CD4-positive, alpha-beta T cell treated with Interleukin-21 for 1 hour (primary cell): Measurements from ENCODE around the gene CAMTA1.
A peak's percentile ranks its signal among the peaks of the same experiment; 100 is the strongest.

Experiments used
- DNase-seq: peaks from one replicate; pipeline ENCODE4 v3.0.0-alpha.2; 2020

Gene CAMTA1

DNA sequence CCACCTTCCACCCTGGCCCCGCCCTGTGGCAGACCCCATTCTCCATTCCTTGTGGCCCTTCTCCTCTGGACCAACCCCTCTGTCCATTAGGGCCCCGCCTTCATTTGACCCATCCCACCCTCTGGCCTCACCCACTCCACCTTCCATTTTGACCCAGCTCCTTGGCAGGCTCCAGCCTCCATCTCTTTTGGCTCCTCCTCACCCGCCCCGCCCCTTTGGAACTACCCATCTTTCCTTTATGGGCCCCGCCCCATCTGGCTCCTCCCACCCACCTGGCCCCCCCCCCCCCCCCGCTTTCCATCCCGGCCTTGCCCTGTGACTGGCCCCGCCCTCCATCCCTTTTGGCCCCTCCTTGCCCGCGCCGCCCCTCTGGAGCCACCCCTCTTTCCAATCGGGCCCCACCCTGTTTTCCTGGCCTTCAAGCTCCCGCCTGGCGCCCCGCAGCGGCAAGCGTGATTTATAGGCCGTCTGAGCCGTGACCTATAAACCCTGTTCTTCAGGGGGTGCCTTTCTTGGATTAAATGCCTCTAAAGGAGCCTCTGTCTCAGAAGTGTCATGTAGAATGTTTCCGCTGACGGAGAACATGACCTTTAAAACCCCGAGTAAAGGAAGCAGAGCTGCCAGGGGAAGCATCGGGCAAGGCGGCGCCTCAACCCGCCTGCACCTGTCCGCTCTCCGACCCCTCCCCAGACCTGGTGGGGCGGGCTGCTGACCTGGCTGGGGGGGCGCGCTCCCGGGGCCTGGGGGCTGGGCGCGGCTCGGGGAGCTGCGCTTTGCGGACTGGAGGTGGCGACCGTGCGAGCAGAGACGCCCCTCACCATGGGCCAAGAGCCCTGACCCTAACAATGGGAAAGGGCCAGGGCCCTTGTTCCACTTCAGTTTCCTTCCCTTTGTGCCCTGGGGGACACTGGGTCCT, 178.0 kb downstream of the CAMTA1 start:
- DNase-seq: peak; percentile 28

GRCh38 chr1:6963912-6964307, 178.7 kb downstream of the CAMTA1 start:
- DNase-seq: no peak

- no peak for DNase-seq
Observed at GRCh38 chr1:6965083-6965934, 180.1 kb downstream of the CAMTA1 start.

- DNase-seq: no peak
Observed at GRCh38 chr1:6965935-6966241, 180.6 kb downstream of the CAMTA1 start.

GRCh38 chr1:6966326-6966725, 181.1 kb downstream of the CAMTA1 start:
- DNase-seq: no peak

GRCh38 chr1:6967431-6968111, 182.3 kb downstream of the CAMTA1 start:
- no peak for DNase-seq

GRCh38 chr1:6969106-6969505, 183.9 kb downstream of the CAMTA1 start:
- no peak for DNase-seq

DNA sequence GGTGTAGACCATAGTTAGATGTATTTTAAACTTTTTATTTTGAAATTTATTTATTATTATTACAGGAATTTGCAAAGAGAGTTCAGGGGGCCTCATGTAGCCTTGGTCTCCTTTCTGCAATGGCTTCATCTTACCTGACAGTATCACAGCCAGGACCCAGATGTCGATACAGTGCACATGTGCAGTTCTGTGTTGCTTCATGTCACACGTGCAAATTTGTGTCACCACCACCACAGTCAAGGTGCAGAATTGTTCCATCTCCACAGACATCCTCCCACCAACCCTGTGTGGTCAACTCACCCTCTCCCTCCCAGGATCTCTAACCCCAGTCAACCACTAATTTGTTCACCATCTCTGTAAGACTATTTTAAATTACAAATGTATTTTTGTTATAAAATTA, 184.5 kb downstream of the CAMTA1 start:
- DNase-seq: no peak

DNA sequence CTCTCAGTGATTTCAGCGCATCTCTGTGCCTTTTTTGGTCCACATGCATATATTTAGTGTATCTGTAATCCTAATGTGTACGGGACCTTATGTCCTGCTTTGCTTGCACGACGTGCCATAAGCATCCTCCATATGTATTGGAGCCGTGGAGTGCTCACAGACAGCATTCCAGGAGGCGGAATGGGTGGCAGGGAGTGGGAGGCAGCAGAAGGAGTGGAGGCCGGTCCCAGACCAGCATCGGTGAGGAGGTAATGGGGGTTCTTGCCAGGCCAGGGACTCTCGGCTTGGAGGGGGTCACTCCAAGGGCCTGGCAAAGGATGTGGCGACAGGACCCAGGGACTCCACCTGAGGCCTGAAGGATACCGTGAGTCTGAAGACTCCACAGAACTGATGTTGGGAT, 185.0 kb downstream of the CAMTA1 start:
- DNase-seq: no peak

DNA sequence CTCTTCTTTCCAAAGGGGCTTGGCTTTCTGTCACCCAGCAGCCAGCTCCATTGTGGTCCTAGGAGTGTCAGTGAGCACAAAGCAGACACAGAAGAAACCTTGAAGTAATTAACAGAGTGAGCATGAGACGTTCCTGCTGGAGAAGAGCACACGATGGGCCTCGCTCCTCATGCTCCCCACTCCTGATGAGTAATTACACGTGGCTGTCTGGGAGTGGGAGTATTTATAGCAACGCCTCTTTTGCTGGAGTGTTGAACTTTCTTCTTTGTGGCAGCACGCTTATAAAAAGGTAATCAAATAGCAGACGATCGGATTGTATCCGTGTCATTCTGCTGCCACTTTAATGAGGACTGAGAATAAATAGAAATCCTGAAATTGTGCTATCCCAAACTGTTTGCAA, 185.8 kb downstream of the CAMTA1 start:
- no peak for DNase-seq

DNA sequence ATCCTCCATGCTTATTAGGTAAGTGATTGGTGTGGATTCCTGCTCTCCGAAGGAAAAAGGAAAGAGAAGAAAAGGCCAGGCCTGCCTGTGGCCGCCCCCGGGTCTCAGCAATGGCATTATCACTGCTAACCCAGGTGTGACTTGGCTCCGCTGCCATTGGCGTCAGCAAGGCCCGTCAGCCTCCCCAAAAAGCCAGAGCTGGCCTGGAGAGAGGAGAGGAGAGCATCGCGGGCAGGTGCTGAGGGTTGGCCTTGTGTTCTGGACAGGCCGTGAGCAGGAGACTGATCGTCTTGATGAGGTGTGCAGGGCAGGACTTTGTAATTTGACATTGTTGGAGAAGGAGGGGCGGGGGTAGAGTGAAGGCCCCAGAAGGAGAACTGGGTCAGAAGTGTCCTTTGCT, 186.4 kb downstream of the CAMTA1 start:
- no peak for DNase-seq

DNA sequence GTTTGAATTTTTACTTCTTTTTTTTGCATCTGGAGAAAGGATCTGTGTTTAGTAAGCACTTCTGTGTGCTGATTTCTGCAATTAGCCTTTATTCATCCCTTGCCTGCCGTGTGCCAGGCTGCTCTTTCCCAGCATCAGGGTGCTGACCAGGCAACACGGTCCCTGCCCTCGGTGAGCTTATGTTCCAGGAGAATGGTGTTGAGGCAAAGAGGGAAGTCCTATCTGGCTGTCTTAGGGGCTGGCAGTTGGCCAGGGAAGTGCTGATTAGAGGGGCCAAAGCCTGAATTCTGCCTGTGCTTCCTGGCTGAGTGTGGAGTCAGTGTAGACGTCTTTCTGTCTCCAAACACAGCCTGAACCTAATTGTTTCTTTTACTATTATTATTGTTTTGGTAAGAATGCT, 187.1 kb downstream of the CAMTA1 start:
- DNase-seq: no peak

DNA sequence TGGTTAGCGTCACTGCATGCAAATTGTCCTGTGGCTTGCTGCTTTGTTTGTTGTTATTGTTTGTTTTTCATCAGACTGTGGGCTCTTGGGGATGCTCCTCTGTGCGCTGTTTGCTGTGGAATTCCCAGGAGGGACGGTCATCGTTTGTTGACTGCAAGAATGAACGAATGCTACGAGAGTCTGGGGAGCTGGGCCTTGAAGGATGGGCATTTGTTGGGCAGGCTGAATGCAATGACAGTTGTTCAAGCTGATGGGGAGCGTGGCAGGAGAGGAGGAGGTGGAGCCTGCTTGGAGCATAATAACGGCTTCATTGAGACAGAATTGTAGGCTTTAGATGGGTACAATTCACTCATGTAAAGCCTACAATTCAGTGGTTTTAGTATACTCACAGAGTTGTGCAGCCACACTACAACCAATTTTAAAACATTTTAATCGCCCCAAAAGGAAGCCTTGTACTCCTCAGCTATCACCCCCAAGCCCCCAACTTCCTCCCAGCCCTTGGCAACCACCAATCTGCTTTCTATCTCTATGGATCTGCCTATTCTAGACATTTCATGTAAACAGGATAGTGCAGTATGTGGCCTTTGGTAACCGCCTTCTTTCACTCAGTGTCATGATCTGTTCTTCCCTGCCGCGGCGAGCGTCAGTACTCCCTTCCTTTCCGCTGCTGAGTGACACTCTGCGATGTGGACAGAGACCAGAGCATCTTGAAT, 190.2 kb downstream of the CAMTA1 start:
- DNase-seq: no peak

- DNase-seq: no peak
Observed at GRCh38 chr1:6976044-6976375, 190.8 kb downstream of the CAMTA1 start.

- DNase-seq: no peak
Observed at GRCh38 chr1:6979003-6979613, 193.9 kb downstream of the CAMTA1 start.

GRCh38 chr1:6981595-6981994, 196.3 kb downstream of the CAMTA1 start:
- no peak for DNase-seq

- no peak for DNase-seq
Observed at GRCh38 chr1:6982443-6982842, 197.2 kb downstream of the CAMTA1 start.

GRCh38 chr1:6982860-6983259, 197.6 kb downstream of the CAMTA1 start:
- no peak for DNase-seq

GRCh38 chr1:6984536-6984935, 199.3 kb downstream of the CAMTA1 start:
- no peak for DNase-seq

- DNase-seq: no peak
Observed at GRCh38 chr1:6984986-6985385, 199.7 kb downstream of the CAMTA1 start.

DNA sequence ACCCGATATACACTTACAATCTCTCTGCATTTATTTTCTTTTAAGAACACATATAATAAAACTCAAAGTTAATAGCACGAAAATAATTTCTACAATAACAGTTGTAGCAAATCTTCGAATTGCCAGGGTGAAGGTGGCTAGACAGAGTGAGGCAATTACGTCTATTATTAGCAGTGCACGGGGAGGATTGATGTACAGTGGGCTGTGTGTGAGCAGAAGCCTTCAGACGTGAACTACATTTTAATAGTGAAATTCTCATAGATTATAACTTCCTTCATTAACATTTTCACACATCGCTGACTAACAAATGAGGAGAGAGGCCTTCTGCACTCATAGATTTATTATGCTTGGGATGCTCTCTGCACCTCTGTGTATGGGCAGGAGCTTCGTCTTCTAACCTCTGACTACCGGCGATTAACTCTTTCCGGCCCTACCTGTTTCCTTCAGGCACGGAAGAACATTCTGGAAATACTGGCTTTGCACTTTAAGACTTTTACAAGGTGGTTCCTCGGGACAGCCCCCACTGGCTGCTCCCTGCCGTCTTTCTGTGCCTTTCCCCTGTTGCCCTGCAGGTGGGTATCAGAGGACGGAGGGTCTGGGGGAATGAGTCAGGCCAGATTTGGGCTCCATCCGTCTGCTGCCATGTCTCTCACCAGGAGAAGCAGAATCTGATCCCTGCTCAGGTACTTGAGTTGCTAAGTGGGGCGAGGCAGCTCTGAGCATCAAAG, 200.5 kb downstream of the CAMTA1 start:
- no peak for DNase-seq

DNA sequence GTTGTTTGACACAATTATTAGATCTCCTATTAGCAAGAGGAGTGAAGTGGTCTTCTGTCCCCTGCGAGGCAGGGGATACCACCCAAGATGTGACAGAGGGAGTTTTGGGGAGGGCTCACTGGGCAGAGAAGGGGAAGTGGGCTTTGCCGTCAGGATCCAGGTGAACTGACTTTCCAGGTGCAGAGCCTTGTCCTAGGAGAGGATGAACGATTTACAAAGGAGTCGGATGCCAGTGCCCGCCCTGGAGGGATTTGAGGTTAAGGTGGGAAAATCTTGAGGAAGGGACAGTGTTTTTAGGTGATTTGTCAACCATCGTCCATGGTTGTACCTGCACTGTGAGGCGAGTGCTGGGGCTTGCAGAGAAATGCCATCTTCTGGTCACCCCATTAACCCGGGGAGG, 201.0 kb downstream of the CAMTA1 start:
- no peak for DNase-seq
